ENCODE results near the gene TMEM119.

The TMEM119 gene

DNA sequence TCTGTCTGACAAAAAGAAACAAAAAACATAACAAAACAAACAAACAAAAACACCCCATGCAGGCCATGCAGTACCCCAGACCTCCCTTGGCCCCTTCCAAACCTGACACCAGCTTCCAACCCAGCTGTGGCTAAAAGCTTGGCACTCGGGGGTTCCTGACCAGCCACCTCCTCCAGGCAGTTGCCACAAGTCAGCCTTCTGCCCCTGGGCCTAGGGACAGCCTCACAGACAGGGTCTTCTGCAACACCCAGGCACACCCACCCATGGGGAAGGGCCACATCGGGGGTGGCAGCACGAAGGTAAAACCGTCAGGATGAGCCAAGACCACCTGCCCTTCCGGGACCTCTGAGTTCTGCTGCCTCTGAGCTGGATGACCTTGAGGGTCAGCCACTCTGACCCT is 10.7 kb upstream of the TMEM119 start:
- no peak overlapping the region for H3K4me3 ChIP-seq (replicated peaks; ENCODE audit: low read depth, low read length)
- DNase-seq (ENCODE audit: low read depth), result no peak
- TF ChIP-seq CTCF (IDR thresholded peaks at IDR 0.05; ENCODE audit: low read length, missing control alignments), result no peak

DNA sequence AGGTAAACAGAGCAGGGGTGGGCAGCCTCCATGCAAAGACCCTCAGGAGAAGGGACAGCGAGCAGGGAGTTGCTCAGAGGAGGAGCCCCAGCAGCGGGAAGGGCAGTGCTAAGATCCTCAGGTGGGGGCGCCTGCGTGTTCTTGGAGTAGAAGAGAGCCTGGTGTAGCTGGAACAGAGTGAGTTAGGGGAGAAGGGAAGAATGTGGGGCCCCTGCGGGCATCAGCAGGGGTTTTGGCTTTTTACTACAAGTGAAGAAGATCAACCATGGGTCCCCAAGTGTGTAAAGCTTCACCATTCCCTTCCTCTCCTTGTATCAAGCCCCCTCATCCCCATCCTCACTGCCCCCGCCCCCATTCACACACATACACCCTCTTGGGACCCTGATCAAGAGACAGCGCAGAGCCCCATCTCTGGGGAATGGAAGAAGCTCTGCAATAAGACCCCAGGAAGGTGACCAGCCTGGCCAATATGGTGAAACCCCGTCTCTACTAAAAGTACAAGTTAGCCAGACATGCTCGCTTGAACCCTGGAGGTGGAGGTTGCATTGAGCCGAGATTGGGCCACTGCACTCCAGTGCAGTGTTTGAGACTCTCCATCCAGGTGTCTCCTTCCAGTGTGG is 10.2 kb upstream of the TMEM119 start:
- no peak for DNase-seq (ENCODE audit: low read depth)
- no peak for TF ChIP-seq CTCF (IDR thresholded peaks at IDR 0.05; ENCODE audit: low read length, missing control alignments)
- no peak overlapping the region for H3K4me3 ChIP-seq (replicated peaks; ENCODE audit: low read depth, low read length)

- no peak overlapping the region for H3K4me3 ChIP-seq (replicated peaks; ENCODE audit: low read depth, low read length)
- DNase-seq (ENCODE audit: low read depth), result no peak
- TF ChIP-seq CTCF (IDR thresholded peaks at IDR 0.05; ENCODE audit: low read length, missing control alignments), result no peak
These were observed 8.6 kb upstream of the TMEM119 start for GRCh38 chr12:108606492-108606891.

- no peak for DNase-seq (ENCODE audit: low read depth)
- H3K4me3 ChIP-seq (replicated peaks; ENCODE audit: low read depth, low read length), result no peak overlapping the region
- no peak for TF ChIP-seq CTCF (IDR thresholded peaks at IDR 0.05; ENCODE audit: low read length, missing control alignments)
These were observed 8.0 kb upstream of the TMEM119 start for GRCh38 chr12:108605690-108606406.

- TF ChIP-seq CTCF (IDR thresholded peaks at IDR 0.05; ENCODE audit: low read length, missing control alignments), result no peak
- no peak for DNase-seq (ENCODE audit: low read depth)
- no peak overlapping the region for H3K4me3 ChIP-seq (replicated peaks; ENCODE audit: low read depth, low read length)
These were observed 7.3 kb upstream of the TMEM119 start for GRCh38 chr12:108605000-108605689.

DNA sequence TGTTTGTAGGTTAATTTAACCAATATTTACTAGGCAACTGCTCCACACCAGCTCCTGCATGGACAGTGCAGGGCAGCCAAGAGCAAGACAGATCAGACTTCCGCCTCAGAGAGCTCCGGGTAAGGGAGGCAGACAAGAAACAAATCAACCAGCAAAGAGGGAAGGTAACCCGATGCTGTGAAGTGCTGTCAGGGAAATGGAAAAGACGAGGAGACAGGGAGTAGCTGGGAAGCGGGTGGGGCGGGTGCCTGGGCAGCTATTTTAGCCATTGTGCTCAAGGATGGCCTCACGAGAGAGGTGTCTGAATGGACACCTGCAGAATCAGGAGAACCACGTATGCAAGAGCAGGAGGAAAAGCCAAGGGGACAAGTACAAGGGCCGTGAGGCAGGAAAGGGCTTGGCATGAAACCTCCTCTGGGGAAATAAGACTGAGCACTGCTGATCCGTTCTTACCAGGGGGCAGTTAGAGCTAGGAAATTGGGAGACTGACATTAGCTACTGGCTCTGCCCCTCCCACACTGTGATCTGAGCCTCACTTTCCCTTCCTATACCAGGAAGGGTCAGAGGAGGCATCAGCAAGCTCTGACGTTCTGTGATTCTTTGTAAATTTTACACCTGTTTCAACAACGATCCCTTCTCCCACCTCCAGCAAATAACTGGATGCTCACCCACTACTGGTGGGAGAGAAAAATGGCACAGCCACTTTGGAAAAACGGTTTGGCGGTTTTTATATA is 6.5 kb upstream of the TMEM119 start:
- H3K4me3 ChIP-seq (replicated peaks; ENCODE audit: low read depth, low read length), result no peak overlapping the region
- TF ChIP-seq CTCF (IDR thresholded peaks at IDR 0.05; ENCODE audit: low read length, missing control alignments), result no peak
- no peak for DNase-seq (ENCODE audit: low read depth)

Data from fibroblast of pulmonary artery (primary cell).